HCT116 (cell line): ENCODE results near the gene INPP4A. TPM values are rescaled to one million over a fixed set of nuclear protein-coding genes. Genes with fewer than 3 reads are reported as not detected.

ENCODE experiments used
- ATAC-seq: fragments of 200-7000 bp; cut with Tn5 transposase; 2 replicates; pipeline ENCODE4 v1.9.1; 2020; ENCODE audit warnings: mild to moderate bottlenecking, moderate library complexity
- BruUV-seq: library from RNA; stranded (reverse); fragments of 400-500 nt; replicated peaks from 2 replicates; lab custom pipeline; 2021; lab: Mats Ljungman, UMichigan
- CTCF ChIA-PET: fragments of 300-600 bp; sonication (Branson Sonifier 250); formaldehyde crosslinking; loops from one replicate; lab custom pipeline; 2021; ENCODE audit warnings: antibody characterized with exemption; lab: Charles Lee
- POLR2A ChIA-PET: fragments of 300-600, 350-600 bp; sonication (Branson Sonifier 250); formaldehyde crosslinking; loops from one replicate; lab custom pipeline; 2021; ENCODE audit warnings: antibody characterized with exemption; lab: Charles Lee
- RAD21 ChIA-PET, 2 experiments: fragments of 300-600 bp; sonication (Branson Sonifier 250); formaldehyde crosslinking; loops; one replicate each; lab custom pipeline; 2023; ENCODE audit warnings: low total read pairs in 2 of 2; ENCODE audit not compliant: uncharacterized antibody in 2 of 2, unreplicated experiment in 2 of 2, low non-redundant PET in 1 of 2; lab: Charles Lee
- DNase-seq: peaks from one replicate; pipeline ENCODE4 v3.0.0-alpha.2; 2010; ENCODE audit warnings: low read depth, low spot score
- H2AFZ ChIP-seq: fragments of 200-600 bp; shearing (Covaris generic), sonication (generic); 2 replicates; pipeline ENCODE4 v1.6.1; 2017; ENCODE audit warnings: low read depth, mixed run types, mixed read lengths, antibody characterized with exemption, low read length; ENCODE audit not compliant: poor library complexity, severe bottlenecking
- H3K27ac ChIP-seq: 2 replicates; pipeline ENCODE4 v1.5.1; 2012; ENCODE audit warnings: low read depth, low read length
- H3K27me3 ChIP-seq: fragments of 200-600 bp; sonication (generic); 2 replicates; pipeline ENCODE4 v1.6.1; 2016; ENCODE audit warnings: mixed run types, low read length, mixed read lengths; ENCODE audit not compliant: insufficient read depth
- H3K36me3 ChIP-seq, 2 experiments: fragments of 200-500 bp in 1 of 2; fragments of 200-600 bp in 1 of 2; sonication (Bioruptor generic) in 1 of 2; sonication (generic) in 1 of 2; 2 replicates each; pipeline versions ENCODE4 v1.5.1 to v1.6.1; 2014 to 2016; ENCODE audit warnings: low read length in 2 of 2, inconsistent platforms in 1 of 2, mixed read lengths in 1 of 2, mixed run types in 1 of 2; ENCODE audit not compliant: insufficient read depth in 2 of 2, control insufficient read depth in 1 of 2
- H3K4me1 ChIP-seq, 2 experiments: fragments of 200-600 bp in 1 of 2; sonication (generic) in 1 of 2; 2 replicates each; pipeline versions ENCODE4 v1.5.1 to v1.6.1; 2012 to 2017; ENCODE audit warnings: low read length in 2 of 2, inconsistent platforms in 1 of 2, mild to moderate bottlenecking in 1 of 2, mixed read lengths in 1 of 2, mixed run types in 1 of 2, moderate library complexity in 1 of 2; ENCODE audit not compliant: insufficient read depth in 2 of 2, control insufficient read depth in 1 of 2
- H3K4me2 ChIP-seq: fragments of 200-600 bp; sonication (generic); 2 replicates; pipeline ENCODE4 v1.6.1; 2017; ENCODE audit warnings: mixed run types, low read length, mixed read lengths
- H3K4me3 ChIP-seq, 2 experiments: fragments of 200-600 bp in 1 of 2; sonication (generic) in 1 of 2; replicated peaks in 1 of 2; 2 replicates each; pipeline ENCODE4 v1.5.1; 2011 to 2016; ENCODE audit warnings: low read length in 2 of 2, control low read depth in 1 of 2, low read depth in 1 of 2, mild to moderate bottlenecking in 1 of 2, mixed read lengths in 1 of 2, mixed run types in 1 of 2
- H3K79me2 ChIP-seq: fragments of 200-600 bp; sonication (generic); 2 replicates; pipeline ENCODE4 v1.6.1; 2017; ENCODE audit warnings: mild to moderate bottlenecking, mixed run types, low read length, moderate library complexity, mixed read lengths; ENCODE audit not compliant: insufficient read depth
- H3K9ac ChIP-seq: fragments of 200-600 bp; sonication (generic); 2 replicates; pipeline ENCODE4 v1.6.1; 2016; ENCODE audit warnings: low read length, mixed read lengths
- H3K9me2 ChIP-seq: fragments of 200-600 bp; sonication (generic), shearing (Covaris generic); 2 replicates; pipeline ENCODE4 v1.6.1; 2017; ENCODE audit warnings: mixed run types, mild to moderate bottlenecking, moderate library complexity; ENCODE audit not compliant: insufficient read depth
- H3K9me3 ChIP-seq, 2 experiments: fragments of 200-500 bp in 1 of 2; fragments of 200-600 bp in 1 of 2; sonication (Bioruptor generic) in 1 of 2; sonication (generic) in 1 of 2; 2 replicates each; pipeline ENCODE4 v1.6.1; 2014 to 2017; ENCODE audit warnings: low read length in 2 of 2, mixed read lengths in 2 of 2, inconsistent platforms in 1 of 2, low read depth in 1 of 2, mild to moderate bottlenecking in 1 of 2, mixed run types in 1 of 2, moderate library complexity in 1 of 2; ENCODE audit not compliant: control insufficient read depth in 1 of 2, insufficient read depth in 1 of 2
- H4K20me1 ChIP-seq: fragments of 200-600 bp; sonication (generic), shearing (Covaris generic); 2 replicates; pipeline ENCODE4 v1.6.1; 2017; ENCODE audit warnings: mixed run types, mild to moderate bottlenecking, moderate library complexity; ENCODE audit not compliant: insufficient read depth
- CBX3 ChIP-seq: IDR thresholded peaks from 2 replicates; pipeline ENCODE4 v1.6.1; 2012; ENCODE audit warnings: low read depth
- CEBPB ChIP-seq: IDR thresholded peaks from 2 replicates; pipeline ENCODE4 v1.6.1; 2012; ENCODE audit warnings: low read depth
- EGR1 ChIP-seq: IDR thresholded peaks from 2 replicates; pipeline ENCODE4 v1.6.1; 2012; ENCODE audit warnings: low read depth
- ELF1 ChIP-seq: IDR thresholded peaks from 2 replicates; pipeline ENCODE4 v1.6.1; 2012; ENCODE audit warnings: low read depth, borderline replicate concordance
- EZH2 ChIP-seq: fragments of 200-600 bp; sonication (generic); IDR thresholded peaks from 2 replicates; pipeline ENCODE4 v1.6.1; 2017; ENCODE audit warnings: antibody characterized with exemption, mixed run types
- EZH2phosphoT487 ChIP-seq: fragments of 200-600 bp; IDR thresholded peaks from 2 replicates; pipeline ENCODE4 v1.6.1; 2018; ENCODE audit warnings: antibody characterized with exemption, borderline replicate concordance
- FOSL1 ChIP-seq: IDR thresholded peaks from 2 replicates; pipeline ENCODE4 v1.6.1; 2012; ENCODE audit warnings: low read depth
- JUND ChIP-seq: IDR thresholded peaks from 2 replicates; pipeline ENCODE4 v1.6.1; 2012
- POLR2A ChIP-seq: IDR thresholded peaks from 2 replicates; pipeline ENCODE4 v1.7.0; 2011; ENCODE audit warnings: borderline replicate concordance; ENCODE audit not compliant: insufficient read depth, insufficient read length; ENCODE audit errors: extremely low read depth
- POLR2AphosphoS5 ChIP-seq: IDR thresholded peaks from 2 replicates; pipeline ENCODE4 v1.6.1; 2011; ENCODE audit warnings: mild to moderate bottlenecking, low read depth, low read length, moderate library complexity
- REST ChIP-seq: IDR thresholded peaks from 2 replicates; pipeline ENCODE4 v1.6.1; 2012; ENCODE audit warnings: low read depth
- SIN3A ChIP-seq: IDR thresholded peaks from 2 replicates; pipeline ENCODE4 v1.6.1; 2012; ENCODE audit warnings: low read depth
- SP1 ChIP-seq: IDR thresholded peaks from 2 replicates; pipeline ENCODE4 v1.6.1; 2012; ENCODE audit warnings: low read depth
- SRF ChIP-seq: IDR thresholded peaks from 2 replicates; pipeline ENCODE4 v1.6.1; 2012; ENCODE audit warnings: low read depth
- TCF7L2 ChIP-seq: IDR thresholded peaks from 2 replicates; pipeline ENCODE4 v1.7.0; 2011; ENCODE audit warnings: borderline replicate concordance, inconsistent platforms; ENCODE audit not compliant: insufficient read depth, insufficient read length; ENCODE audit errors: extremely low read depth
- YY1 ChIP-seq: IDR thresholded peaks from 2 replicates; pipeline ENCODE4 v1.6.1; 2011; ENCODE audit warnings: low read length, low read depth, moderate library complexity, mild to moderate bottlenecking; ENCODE audit not compliant: insufficient replicate concordance; ENCODE audit errors: extremely low read depth
- intact Hi-C: fragments of 100-400 bp; cut with micrococcal nuclease; formaldehyde crosslinking; loops from 2 replicates; pipeline ENCODE4 v1.10.0; 2022
- total RNA-seq: library from RNA; stranded (reverse); gene quantifications from one replicate; pipeline ENCODE4 v1.2.1, GENCODE V29; 2021; ENCODE audit not compliant: unreplicated experiment

Gene INPP4A
- total RNA-seq, 1 experiment from 2014 or later, result 18.5 TPM

- no TSS peak for BruUV-seq
- ChIA-PET POLR2A (no interaction called here), RAD21 (no interaction called here), CTCF (no interaction called here)
- peak; percentile 61; the same call in 1 of the 2 replicates for ATAC-seq
- H3K4me1 ChIP-seq, result peaks cover 0 to 4% of the 10 kb centered on the region in 2 experiments; a peak in 1 of 4 replicates
- H3K9me2 ChIP-seq, result no peaks in the 10 kb centered on the region
- intact Hi-C loops, result no loop called here
- no peak overlapping the region for H3K4me2 ChIP-seq
- no peaks in the 10 kb centered on the region for H3K27me3 ChIP-seq
- DNase-seq, result no peak
- no peak for TF ChIP-seq EGR1
- TF ChIP-seq ELF1, result no peak
- TF ChIP-seq REST, result no peak
- no peak for TF ChIP-seq SIN3A
- no peak for TF ChIP-seq YY1
- no peak for TF ChIP-seq POLR2AphosphoS5
- no peak for TF ChIP-seq SRF
- no peak for TF ChIP-seq JUND
- no peak for TF ChIP-seq FOSL1
- no peak for TF ChIP-seq CBX3
- TF ChIP-seq TCF7L2, result no peak
- TF ChIP-seq CEBPB, result no peak
- TF ChIP-seq EZH2, result no peak
- TF ChIP-seq SP1, result no peak
- TF ChIP-seq EZH2phosphoT487, result no peak
- TF ChIP-seq POLR2A, result no peak
- no peaks in the 10 kb centered on the region for H3K36me3 ChIP-seq
- no peak overlapping the region for H3K4me3 ChIP-seq
- peaks cover 0 to 4% of the 10 kb centered on the region in 2 experiments; a peak in 1 of 4 replicates for H3K9me3 ChIP-seq
- H3K9ac ChIP-seq, result no peak overlapping the region
- no peak overlapping the region for H3K27ac ChIP-seq
- no peak overlapping the region for H2AFZ ChIP-seq
- no peaks in the 10 kb centered on the region for H3K79me2 ChIP-seq
- H4K20me1 ChIP-seq, result no peaks in the 10 kb centered on the region
Observed at GRCh38 chr2:98436734-98437133, 7.9 kb upstream of the INPP4A start.
